ENCODE results near the gene KCTD13.

DNA sequence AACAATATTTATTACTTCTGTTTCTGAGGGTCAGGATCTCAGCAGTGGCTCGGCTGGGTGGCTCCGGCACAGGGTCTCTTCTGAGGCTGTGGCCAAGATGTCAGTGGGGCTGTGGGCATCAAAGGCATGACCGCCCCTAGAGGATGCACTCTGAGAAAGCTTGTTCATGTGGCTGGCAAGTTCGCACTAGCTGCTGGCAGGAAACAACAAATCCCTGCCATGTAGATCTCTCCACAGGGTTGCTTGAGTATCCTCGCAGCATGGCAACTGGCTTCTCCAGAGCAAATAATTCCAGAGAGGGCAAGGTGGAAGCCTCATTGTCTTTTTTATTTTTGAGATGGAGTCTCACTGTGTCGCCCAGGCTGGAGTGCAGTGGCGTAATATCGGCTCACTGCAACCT lies 12.5 kb downstream of the KCTD13 start:
- TF ChIP-seq, protein P1, sequence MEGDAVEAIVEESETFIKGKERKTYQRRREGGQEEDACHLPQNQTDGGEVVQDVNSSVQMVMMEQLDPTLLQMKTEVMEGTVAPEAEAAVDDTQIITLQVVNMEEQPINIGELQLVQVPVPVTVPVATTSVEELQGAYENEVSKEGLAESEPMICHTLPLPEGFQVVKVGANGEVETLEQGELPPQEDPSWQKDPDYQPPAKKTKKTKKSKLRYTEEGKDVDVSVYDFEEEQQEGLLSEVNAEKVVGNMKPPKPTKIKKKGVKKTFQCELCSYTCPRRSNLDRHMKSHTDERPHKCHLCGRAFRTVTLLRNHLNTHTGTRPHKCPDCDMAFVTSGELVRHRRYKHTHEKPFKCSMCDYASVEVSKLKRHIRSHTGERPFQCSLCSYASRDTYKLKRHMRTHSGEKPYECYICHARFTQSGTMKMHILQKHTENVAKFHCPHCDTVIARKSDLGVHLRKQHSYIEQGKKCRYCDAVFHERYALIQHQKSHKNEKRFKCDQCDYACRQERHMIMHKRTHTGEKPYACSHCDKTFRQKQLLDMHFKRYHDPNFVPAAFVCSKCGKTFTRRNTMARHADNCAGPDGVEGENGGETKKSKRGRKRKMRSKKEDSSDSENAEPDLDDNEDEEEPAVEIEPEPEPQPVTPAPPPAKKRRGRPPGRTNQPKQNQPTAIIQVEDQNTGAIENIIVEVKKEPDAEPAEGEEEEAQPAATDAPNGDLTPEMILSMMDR (conservative IDR thresholded peaks at IDR 0.05; ENCODE audit: low read depth, low read length), result no peak
- TF ChIP-seq EZH2 (IDR thresholded peaks at IDR 0.05; ENCODE audit: low read length, unreplicated experiment) (no peak), EZH2phosphoT487 (IDR thresholded peaks at IDR 0.05; ENCODE audit: borderline replicate concordance, low read length) (no peak)

All from PC-3 (cell line).